HG03095 (cell line): ENCODE data around the gene VGF.

Source experiments
- ATAC-seq: cut with Tn5 transposase; IDR thresholded peaks from one replicate; pipeline ENCODE4 v1.9.1; 2021; ENCODE audit warnings: moderate library complexity; ENCODE audit not compliant: unreplicated experiment

The VGF gene

DNA sequence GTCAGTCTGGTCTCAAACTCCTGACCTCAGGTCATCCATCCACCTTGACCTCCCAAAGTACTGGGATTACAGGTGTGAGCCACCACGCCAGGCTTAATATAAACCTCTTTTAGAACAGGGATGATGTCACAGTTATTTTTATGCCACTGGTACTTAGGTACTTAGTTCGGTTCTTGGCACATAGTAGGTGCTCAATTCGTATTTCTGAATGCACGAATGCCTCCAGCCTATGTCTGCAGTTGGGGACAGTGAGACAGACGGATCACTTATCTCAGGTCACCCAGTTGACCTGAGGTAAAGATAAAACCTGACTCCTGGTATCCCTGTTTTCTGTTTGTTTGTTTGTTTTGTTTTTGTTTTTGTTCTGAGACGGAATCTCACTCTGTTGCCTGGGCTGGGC, 20.8 kb upstream of the VGF start:
- no peak for ATAC-seq

- no peak for ATAC-seq
These were observed 20.0 kb upstream of the VGF start for GRCh38 chr7:101185258-101185839.

DNA sequence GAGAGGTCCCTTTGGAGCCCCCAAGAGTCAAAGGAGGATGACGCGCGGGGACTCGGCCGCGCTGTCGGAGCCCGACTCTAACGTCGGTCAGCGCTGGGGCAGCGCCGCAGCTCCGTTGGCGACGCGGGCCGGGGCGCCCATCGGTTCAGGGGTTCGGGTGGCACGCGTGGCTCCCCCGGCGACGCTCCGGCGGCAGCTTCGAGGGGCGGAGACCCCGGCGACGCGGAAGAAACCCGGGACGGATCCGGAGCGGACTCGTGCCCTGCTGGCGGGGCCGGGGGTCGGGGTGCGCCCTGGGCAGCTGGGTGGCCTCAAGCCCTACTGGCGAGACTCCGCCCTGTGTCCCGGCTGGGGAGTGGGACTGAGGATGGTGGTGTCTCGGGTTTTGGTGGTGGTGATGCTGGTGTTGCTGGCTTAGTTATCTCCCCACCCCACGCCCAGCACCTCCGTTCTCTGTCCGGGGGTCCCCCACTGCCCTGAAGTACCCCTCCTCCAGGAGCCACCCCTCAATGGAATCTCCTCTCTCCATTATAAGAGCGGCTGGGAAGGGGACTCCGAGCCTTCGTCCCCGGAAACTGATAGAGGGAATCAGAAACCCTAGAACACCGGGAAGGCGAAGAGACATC, 14.9 kb upstream of the VGF start, which contains the start of gene NAT16:
Gene NAT16 (minus strand): TSS at position 164 of the 626 bp plus-strand sequence. CDS start 5,486 bp downstream, outside the sequence.
- ATAC-seq, result no peak

- ATAC-seq, result no peak
These were observed 14.3 kb upstream of the VGF start for GRCh38 chr7:101179713-101180112.

- no peak for ATAC-seq
These were observed 13.7 kb upstream of the VGF start for GRCh38 chr7:101179117-101179516.

- no peak for ATAC-seq
These were observed 12.3 kb upstream of the VGF start for GRCh38 chr7:101177644-101178043.

- ATAC-seq, result no peak
These were observed 10.3 kb upstream of the VGF start for GRCh38 chr7:101175664-101176063.

- ATAC-seq, result no peak
These were observed 9.0 kb upstream of the VGF start for GRCh38 chr7:101174322-101174854.

DNA sequence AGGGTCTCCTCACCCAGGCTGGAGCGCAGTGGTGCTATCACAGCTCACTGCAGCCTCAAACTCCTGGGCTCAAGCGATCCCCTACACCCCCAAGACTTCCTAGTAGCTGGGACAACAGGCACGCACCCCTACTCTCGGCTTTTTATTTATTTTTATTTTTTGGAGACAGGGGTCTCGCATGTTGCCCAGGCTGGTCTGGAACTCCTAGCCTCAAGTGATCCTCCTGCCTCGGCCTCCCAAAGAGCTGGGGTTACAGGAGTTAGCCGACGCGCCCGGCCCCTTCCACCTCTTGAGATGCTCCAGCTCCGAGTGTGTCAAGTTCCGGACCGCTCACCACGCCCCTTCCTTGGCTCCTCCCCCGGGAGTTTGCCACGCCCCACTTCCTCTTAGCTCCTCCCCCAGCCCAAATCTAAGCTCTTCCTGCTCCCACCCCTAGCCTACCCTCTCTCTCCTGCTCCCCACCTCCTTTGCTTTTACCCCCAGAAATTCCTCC, 8.4 kb upstream of the VGF start:
- no peak for ATAC-seq

DNA sequence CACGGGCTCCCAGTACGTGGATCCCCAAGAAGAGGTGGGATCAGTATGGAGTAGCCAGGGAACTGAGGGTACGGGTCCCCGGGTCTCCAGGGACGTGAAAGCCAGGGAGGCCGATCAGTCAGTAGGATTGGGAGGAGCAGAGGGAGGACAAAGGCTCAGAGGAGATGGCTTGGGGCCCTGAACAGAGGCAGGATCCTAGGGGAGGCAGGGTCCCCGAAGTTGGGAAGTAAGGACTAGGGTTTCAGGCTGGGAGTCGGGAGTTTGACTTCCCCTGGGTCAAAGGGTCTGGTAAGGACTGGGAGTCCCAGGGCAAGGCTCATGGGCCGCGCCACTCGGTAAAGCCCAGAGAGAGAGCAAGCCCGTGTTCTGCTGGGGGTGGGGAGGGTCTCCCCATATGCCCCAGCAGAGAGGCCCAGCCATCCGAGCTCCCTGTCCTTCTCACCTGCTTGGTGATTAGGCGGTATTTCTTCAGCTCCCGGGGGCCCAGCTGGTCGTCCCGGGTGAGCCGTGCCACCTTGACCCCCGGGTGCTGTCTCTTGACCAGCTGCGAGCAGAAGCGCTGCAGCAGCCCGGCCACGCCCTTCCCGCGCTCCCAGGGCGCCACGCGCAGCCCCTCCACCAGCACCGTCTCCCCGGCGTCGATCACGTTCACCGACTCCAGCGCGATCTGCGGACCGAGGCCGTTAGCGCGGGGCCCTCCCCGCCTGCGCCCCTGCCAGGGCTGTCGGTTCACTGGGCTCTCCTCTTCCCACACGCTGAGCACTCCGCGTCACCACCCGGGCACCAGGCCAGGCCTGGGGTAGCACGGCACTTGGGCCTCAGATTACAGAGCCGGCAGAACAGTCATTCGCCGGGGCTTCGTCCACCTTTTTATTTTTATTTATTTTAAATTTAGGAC, 7.7 kb upstream of the VGF start:
- ATAC-seq, result no peak

- ATAC-seq, result no peak
These were observed 6.9 kb upstream of the VGF start for GRCh38 chr7:101172005-101172853.

DNA sequence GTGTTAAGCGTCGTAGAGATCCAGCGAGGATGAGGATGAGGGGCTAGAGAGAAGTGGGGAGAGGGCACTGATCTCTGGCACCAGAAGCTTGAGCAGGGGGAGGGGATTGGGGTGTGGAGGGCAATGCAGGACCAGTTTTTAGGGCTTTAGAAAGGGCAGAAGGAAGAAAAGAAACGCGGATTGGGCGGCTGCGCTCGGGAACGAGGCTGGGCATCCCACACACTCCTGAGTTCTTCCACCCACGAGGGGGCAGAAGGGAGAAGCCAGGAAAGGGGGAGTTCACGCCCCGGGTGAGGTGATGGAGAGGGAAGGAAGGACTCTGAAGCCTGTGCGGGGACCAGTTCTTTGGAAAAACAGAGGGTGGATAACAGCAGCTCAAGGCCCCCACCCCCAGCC, 6.1 kb upstream of the VGF start:
- no peak for ATAC-seq

GRCh38 chr7:101170617-101171441, 5.5 kb upstream of the VGF start:
- no peak for ATAC-seq

DNA sequence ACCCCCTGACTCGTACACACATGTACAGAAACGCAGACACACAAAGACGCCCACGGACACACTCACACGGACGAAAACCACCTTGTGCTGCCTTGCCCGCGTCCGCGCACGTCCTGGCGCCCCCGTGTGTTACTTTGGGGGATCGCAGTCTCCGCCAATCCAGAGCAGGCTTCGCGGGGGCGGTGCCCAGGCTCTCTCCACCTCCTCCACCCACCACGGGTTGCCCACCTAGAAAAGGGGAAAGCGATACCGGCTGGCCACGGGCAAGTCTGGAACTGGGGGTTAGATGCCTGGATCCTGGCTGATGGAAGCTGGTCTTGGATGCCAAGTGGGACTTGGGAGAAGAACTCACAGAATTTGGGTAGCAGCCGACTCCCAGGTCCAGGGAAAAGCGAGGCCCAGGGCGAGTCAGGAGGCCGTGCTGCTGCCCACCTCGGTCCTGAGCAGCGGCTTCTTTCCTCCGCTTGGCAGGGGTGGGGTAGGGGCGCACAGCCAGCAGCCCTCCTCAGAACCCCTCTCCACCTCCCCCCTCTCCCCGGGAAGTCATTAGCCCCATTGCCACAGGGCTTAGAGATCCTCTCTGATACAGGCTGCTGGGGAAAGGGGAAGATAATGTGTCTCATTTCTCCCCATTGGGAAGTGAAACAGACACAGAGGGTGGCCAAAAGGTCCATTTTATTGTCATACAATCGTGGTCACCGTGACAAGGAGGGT, 4.6 kb upstream of the VGF start:
- ATAC-seq, result no peak

DNA sequence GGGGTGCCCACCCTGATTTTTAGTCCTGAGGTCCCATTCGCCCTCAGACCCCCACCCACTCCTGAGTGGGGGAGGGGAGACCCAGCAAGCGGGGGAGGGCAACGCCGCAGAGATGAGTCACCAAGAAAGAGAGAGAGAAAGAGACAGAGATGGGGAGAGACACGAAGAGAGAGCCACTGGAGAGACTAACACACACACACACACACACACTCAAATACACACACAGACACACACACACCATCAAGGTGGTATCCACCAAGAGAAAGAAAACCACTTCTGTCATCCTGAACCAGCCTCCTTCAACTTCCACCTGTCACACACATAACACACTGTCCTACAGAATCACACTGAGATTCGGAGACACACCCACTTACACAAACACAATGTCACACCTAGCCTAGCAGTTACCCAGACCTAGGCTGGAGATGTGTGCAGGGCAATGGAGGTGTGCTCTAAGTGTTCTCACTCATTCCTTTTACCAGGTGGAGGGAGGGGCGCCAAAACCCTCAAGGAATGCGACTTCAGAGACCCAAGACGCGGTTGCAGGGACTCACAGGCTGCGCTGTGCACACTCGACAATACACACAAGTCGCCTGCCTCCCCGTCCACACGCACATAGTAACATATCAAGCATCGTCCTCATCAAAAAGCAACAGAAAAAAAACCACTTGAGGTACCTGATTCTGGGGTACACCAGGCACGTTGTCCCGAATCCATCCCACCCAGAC, 3.9 kb upstream of the VGF start:
- ATAC-seq, result no peak

GRCh38 chr7:101168412-101169049, 3.2 kb upstream of the VGF start:
- ATAC-seq, result no peak

- no peak for ATAC-seq
These were observed 2.5 kb upstream of the VGF start for GRCh38 chr7:101167645-101168411.
